Effector CD4-positive, alpha-beta T cell (primary cell): Measurements from ENCODE around the gene ICOS.
"Not testable (repeated sequence)": the region's sequence is repeated elsewhere in the genome, so short reads cannot be mapped to it uniquely, and the experiment has no call there.

ENCODE experiments used
- DNase-seq: peaks from one replicate; pipeline ENCODE4 v3.0.0-alpha.2; 2020

Gene ICOS

DNA sequence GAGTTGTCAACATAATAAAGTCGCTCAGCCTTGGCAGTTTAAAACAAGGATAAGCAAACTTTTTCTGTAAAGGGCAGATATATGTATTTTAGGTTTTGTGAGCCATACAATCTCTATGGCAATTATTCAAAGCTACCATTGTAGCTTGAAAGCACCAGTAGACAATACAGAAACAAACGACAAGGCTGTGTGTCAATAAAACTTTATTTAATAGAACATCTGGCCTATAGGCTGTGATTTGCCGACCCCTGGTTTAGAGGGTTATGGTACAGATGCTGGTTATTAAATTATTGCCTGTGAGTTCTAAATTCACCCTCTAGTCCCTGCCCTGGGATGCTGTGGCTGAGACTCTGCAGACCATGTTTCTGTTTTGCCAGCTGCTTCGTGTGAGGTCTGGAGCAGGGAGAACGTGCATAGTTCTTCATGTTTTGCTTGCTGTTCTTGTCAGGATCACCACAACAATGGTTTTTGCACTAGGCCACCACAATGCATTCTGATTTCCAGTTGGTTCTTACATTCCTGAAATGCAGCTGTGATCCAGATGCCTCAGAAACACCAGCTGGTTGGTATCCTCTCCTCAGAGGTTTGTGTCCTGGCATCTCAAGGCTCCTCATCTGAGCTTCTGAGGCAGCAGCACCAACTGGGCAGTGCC lies 46.6 kb downstream of the ICOS start:
- DNase-seq: no peak

DNA sequence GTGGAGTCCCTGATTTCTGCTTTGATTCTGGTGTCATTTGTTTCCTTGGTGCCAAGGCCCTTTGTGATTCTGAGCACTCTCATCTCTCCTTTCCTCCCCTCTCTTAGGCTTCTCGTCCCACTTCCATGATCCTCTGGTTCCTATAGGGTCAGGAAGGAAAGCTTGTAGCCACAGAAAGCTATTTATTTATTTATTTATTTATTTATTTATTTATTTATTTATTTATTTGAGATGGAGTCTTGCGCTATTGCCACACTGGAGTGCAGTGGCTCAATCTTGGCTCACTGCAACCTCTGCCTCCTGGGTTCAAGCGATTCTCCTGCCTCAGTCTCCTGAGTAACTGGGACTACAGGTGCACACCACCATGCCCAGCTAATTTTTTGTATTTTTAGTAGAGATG lies 49.4 kb downstream of the ICOS start:
- DNase-seq: not testable (repeated sequence)

DNA sequence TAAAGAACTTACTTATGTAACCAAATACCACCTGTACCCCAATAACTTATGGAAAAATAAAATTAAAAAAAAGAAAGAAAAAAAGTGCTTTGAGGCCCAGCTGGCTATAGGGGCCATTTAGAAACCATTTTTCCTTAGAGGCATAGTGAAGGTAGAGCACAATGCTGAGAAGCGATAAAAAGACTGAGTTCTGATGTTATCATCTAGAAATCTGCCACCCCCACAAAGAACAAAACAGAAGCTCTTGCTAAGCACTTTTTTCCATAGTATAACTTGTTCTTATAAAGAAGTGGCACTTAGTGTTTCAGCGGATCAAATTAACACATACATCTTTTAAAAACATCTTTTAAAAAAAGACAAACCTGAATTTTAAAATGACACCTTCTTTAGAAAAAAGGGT lies 51.4 kb downstream of the ICOS start:
- DNase-seq: no peak

DNA sequence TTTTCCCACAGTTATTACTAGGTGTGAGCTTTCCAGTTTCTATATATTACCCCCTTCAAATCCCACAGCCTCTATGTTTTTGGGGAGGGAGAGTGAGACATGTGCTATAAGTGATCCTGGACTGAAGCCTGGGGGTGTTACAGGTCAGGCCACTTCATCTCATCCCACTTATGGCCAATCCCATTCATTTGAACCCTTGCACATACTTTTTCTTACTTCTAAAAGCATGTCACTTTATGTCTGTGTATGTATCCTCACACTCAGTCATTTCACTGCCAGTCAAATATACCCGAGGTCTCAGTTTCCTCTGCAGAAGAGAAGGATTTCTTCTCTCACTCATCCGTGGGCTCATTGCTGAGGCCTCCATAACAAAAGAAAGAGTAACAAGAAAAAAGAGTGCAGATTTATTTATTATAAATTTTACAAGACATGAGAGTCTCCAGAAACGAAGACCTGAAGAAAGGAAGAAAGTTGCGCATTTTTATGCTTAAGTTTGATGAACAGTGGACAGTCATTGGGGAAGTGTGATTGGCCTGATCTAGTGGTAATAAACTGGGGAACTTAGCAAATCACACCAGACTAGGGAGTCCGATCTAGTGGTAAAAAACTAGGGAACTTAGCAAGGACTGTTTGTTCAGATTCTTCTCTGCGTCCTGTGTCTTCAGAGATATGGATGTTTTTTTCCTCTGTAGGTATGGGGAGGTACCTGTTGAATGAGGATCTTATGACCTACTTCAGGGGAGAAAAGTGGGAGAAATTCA lies 52.1 kb downstream of the ICOS start:
- DNase-seq: no peak

DNA sequence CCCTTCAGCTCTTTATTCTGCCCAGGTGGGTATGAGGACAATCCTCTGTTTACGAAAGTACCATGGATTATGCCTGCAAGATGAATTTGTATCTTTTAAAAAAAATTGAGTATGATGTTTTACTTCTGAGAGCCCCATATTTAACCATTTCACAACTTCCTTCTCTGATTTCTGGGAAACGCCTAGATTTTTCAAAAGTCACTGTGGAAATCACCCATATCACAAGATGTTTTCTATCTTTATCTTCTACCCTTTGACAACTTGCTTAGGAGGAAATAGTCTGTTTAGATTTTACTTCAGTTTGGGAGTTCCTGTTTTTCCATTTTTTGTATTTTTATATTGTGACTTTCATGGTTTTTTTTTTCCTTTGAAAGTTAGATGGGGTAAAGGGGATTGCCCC lies 53.0 kb downstream of the ICOS start:
- no peak for DNase-seq

DNA sequence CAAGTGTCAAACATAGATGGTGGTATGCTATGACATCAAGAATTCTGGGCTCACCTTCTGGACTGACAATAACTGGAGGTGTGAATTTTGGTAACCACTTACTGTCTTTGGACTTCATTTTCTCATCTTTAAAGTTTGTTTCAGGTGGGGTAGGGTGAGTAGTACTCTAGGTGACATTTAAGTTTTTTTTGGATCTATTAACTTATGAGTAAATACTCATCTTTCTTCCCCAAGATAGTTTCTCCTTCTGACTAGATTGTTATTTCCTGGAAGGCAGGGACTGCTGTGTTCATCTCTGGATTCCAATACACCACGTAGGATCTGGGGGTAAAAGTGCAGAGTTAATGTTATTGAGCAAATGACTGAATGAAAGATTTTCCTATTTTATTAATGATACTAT lies 55.9 kb downstream of the ICOS start:
- no peak for DNase-seq

DNA sequence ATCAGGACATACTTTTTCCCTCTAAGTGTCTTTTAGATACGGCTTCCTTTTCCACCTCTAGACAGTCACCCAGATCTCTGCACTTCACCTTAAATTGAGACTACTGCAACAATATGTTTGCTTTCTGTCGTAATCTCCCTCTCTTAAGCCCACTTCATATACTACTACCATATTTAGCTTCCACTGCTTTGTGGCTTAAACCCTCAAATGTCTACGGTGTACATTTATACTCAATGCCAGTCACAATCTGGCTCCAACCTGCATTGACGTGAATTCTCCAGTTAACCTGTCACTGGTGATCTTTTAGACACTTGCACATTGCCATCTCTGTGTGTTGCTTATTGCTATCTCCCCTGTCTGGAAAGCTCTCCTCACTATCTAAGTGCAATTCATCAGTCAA lies 56.4 kb downstream of the ICOS start:
- DNase-seq: no peak

DNA sequence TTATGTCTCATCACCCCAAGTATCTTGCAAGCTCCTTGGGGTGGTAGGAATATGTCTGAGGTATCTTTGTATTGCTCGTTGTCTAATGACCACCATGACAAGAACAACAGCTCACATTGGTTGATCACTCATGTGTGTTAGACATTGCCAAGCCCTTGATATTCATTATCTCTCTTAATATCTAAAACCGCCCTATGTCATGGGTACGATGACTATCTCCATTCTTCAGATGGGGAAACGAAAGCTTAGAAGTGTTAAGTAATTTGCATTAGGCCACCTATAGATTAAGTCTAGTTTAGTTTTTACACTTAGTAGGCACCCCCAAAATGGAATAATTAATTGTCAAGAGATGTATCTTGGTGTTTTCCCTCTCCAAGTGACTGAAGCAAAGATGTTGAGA lies 57.0 kb downstream of the ICOS start:
- DNase-seq: no peak

DNA sequence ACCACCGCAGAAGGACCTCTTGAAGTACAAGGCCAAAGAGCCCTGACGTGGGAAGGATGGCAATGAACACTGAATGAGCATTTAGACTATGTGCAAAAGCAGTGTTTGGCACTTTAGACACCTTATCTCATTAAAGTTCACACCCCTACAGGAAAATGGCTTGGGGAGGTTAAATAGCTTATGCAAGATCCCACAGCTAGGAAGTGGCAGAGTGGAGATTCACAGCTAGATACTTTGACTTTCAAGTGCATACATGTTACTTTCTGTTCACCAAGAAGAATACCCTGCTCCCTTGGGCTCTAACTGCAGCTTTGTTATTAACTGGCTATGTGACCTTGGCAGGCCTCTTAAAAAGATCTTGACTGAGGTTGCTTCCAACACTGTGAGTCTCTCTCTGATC lies 58.2 kb downstream of the ICOS start:
- DNase-seq: no peak

DNA sequence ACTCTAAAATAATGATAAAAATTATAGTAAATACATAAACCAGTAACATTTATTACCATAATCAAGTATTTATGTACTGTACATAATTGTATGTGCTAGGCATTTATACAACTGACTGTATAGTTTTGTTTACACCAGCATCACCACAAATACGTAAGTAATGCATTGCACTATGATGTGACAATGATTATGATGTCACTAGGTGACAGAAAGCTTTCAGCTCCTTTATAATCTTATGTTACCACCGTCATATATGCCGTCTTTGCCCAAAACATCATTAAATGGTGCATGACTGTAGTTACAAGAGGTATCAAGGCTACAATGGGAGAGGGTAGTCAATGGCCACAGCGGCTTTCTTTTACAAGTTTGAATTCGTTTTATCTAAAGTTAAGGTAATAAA lies 60.1 kb downstream of the ICOS start:
- DNase-seq: no peak

DNA sequence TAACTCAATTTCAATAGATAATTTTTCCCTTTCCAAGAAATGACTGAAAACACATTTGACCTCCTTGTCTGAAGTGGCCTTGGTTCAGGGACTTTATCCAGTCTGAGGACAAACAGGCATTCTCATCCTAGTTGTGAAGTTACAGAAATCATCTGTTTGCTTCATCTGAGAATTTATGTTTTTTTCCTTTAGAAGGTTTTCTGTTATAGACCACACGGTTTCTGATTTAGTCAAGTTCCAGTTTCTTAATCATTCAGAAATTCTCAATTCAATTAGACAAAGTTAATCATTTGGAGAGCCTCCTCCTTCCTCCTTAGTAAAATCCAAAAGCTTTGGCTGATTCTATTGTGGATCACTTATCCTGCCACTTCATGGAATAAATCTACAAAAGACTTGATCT lies 60.9 kb downstream of the ICOS start:
- DNase-seq: no peak

DNA sequence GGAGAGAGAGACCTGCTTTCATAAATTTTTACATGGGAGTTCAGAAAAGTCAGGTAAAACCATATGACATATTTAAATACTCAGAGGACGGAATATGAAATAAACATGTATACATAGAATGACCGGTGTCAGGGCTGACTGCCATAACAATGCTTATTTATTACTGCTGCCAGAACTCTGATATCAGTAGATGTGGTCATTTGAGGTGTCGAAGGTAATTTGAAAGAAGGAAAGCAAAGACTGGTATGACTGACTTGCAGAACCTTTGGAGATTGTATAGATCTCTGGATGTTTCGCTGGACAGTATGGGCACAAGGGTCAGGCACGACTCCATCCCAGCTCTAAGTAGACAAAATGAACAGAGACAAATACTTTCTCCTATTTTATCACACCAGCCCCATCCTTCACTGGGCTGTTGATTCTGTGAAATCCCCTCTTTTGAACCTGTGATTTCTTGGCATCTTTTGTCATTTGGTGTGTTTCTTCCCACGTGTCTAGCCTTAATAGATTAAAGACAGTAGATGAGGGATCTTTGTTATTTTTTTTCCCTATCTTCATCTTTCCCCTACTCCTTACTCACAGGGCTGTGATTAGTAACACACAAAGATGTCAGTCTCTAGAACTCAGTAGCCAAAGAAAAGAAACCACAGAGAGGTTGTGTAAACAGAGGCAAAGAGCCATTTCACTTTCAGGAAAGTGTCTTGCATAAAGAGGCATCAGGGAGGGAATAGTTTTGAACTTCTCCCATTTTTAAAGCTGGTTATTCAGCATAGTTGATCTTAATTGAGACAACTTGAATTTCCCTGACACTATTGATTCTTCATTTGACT lies 61.6 kb downstream of the ICOS start:
- no peak for DNase-seq

DNA sequence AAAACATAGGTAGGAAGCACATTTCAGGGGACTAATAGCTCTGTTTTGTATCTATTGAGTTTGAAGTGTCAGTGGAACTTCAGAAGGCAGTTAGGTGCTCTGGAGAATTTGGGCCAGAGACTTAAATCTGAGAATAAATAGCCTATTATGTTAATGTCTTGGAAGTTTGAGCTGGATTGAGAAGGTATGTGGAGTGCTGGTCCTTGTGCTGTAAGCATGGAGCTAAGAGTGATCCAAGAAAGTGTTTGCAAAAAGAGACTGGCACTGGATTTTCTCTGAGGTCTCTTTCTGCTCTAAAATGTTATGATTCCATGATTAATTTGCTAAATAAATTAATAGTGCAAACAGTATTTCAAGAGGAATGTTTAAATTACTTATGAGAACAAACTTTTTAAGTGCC lies 63.3 kb downstream of the ICOS start:
- DNase-seq: no peak

DNA sequence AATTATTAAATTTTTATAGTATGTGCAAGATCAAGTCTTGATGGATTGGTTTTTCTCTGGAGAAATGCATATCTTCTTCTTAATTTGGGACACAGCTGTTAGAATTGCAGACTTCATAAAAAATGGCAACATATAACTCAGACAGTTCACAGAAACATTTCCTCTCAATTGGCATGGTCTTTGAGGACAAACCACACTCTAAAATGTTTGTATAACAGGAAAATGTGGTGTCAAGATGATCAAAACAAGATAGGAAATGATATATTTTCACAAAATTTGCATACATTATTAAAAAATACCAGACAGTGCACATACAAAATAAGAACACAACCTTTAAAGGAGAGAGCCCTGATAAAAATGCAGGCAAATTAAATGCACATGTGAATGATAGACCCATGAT lies 63.9 kb downstream of the ICOS start:
- no peak for DNase-seq

DNA sequence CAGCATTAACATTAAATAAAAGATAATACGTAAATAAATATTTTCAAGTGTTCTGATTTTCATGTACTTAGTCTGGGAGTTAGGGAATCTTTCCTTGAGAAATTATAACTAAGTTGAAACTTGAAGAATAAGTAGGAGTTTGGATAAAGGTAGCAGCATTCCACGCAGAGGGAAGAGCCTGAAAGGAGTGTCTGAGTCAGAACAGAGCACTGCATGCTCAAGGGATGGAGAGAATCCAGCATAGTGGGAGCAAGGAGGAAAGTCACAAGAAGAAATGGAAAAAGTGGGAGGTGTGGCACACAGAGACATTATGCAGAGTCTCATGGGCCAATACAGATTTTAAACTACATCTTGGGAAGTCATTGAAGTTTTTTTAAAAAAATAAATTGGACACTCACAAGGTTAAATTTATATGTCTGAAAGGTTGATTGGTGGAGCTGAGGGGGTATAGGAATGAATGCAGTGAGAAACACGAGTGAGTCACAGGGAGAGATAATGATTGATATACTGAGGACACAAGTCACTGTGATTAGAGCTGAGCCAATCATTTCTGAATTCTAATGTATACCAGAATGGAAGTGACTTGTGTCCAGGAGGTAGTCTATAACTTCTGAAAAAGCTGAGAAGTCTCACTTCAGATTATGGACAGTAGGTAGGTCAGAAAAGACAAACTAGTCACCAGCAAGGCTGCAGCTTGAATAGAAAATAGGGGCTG lies 66.9 kb downstream of the ICOS start:
- no peak for DNase-seq

DNA sequence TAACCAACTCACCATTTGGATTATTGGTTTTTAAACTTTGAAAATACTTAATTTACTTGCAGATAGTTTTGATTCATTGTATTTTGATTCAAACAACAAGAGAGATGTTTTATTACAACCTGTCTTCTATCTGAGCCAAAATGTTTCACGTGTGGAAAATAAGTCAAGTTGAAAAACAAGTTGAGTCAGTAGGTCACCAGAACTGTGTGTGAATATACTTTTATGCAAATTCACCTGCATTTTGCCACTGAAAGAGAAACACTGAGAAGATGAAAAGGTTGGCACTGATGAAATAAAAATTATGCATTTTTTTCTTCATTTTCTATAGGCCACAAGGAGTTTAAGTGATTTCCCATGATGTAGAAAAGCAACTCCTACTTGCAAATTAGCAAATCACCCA lies 68.3 kb downstream of the ICOS start:
- DNase-seq: no peak

DNA sequence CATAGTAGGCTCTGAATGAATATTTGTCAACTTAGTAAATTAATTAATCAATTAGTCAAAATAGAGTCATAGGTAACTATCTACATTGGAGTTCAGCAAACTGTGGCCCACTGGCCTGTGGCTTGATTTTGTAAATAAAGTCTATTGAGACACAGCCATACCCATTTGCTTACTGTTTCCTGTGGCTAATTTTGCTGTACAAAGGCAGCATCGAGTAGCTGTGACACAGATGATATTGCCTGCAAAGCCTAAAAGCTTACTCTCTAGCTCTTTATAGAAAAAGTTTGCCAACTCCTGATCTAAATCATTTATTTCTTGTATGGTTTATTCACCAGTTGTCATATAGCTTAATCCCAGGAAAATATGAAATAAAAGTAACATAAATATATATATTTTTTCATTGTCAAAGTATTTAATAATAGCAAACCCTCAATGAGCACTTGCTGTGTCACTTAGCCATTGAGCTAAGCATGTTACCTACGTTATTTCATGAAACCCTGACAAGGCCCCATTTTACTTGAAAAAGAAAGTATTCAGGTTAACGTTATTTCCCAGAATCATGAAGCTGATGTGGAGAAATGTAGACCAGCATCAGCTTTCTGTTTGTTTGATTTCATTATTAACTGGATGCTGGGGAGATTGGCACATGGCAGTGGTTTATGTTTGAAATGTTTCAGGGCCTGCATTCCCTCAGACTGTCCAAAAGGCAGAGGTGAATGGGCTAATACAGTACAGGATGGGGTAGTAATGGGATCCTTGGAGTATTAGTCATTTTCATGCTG lies 69.6 kb downstream of the ICOS start:
- DNase-seq: no peak

DNA sequence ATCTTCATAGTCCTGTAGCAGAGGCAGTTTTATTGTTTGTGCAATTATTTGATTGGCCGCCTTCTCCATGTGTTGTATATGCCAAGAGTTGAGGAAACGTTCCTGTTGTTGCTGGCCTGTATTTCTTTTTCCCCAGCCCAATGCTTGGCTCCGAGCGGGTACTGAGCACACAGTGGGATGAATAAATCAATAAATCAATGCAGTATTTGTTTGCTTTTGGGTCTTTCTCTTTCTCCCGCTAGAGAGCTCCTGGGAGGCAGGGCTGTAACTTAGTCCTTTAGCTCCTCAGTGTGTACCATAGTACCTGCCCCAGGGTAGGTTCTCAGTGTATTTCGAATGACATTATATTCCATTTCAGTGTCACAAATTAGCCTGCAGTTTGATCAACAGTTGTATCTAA lies 71.8 kb downstream of the ICOS start:
- DNase-seq: no peak

DNA sequence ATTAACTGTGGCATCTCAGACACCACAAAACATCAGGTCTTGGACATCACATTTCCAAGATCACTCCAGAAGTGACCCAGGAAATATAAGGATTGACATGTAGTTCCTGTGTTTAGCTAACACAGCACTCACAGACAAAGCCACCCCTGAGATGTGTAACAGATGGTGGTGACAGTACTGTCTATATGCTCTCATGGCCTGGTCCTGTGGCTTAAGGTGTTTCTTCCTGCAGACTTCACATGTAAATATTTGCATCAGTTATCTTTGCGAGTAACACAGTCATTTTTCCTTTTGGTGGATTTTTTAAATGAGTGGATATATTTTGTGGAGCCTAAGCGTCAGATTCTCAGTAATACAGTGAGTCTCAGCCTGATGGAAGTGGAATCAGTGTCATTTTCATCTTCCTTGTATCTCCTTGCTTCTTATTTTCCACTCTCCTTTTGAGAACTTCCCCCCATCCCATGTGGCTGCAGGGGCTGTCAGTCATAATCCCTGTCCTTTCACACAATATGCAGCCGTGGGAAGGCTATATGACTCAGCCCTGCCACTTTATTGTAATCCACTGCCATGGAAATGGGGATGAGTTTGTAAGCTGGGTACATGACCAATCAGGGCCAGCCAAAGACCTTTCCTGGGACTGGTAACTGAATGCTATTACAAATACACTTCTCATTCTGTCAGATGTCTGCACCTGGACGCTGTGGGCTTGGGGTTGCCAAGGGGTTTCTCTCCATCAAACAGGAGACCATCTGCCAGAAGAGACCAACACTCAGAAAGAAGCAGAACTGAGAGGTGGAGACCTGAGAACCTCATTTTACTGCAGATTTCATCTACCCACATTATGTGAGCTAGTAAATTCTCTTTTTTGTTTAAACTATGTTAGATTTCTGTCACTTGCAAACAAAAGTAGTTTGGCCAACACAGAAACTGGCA lies 74.3 kb downstream of the ICOS start:
- no peak for DNase-seq
